ENCODE data around the gene AK1. TPM values are rescaled to one million over a fixed set of nuclear protein-coding genes. Genes with fewer than 3 reads are reported as not detected.

Gene AK1
- total RNA-seq, 1 experiment from 2014 or later: 39.2 TPM

DNA sequence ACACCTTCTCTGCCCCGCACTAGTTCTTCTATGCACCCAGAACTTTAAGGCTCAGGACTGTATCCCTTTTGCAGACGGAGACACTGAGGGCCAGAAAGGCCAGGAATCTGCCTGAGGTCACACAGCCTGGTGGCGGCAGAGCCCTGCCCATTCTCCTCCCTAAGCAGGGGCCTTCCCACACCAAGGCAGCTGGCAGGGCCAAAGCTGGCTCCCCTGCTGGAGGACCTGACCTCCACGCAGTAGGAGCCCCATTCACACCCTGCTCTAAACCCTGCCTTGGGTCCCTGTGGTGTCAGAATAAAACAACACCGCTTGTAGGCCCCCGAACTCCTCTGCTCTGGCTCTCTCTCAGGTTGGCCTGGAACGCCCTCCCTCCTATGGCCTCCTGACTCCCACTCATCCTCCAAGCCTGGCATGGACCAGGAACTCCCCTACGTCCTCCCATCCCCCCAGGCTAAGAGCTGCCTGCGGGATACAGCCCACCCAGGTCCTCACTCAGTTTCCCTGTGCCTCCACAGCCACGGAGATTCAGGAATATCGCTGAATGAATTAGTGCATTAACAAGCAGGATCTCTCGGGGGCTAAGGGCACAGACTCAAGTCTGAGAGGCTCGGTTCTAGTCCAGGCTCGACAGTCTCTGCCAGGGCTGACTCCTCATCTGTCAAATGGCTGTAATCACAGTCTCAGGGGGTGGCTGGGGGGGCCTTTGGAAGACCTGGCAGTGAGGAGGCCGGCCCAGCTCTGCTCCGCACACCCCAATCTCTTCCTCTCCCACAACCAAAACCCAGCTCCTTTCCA is 19.1 kb upstream of the AK1 start:
- DNase-seq: no peak
- Mint-ChIP-seq H3K27ac (ENCODE audit: unreplicated experiment) (peak overlapping the region; percentile 18), H3K4me1 (ENCODE audit: low read depth, unreplicated experiment) (peaks cover 13% of the 10 kb centered on the region), H3K36me3 (ENCODE audit: insufficient read depth, unreplicated experiment) (peaks cover 56% of the 10 kb centered on the region), H3K4me3 (ENCODE audit: unreplicated experiment) (peak overlapping the region; percentile 37), H3K27me3 (ENCODE audit: insufficient read depth, unreplicated experiment) (no peaks in the 10 kb centered on the region), H3K9me3 (ENCODE audit: unreplicated experiment) (peaks cover 18% of the 10 kb centered on the region)
- TF ChIP-seq, protein P1, sequence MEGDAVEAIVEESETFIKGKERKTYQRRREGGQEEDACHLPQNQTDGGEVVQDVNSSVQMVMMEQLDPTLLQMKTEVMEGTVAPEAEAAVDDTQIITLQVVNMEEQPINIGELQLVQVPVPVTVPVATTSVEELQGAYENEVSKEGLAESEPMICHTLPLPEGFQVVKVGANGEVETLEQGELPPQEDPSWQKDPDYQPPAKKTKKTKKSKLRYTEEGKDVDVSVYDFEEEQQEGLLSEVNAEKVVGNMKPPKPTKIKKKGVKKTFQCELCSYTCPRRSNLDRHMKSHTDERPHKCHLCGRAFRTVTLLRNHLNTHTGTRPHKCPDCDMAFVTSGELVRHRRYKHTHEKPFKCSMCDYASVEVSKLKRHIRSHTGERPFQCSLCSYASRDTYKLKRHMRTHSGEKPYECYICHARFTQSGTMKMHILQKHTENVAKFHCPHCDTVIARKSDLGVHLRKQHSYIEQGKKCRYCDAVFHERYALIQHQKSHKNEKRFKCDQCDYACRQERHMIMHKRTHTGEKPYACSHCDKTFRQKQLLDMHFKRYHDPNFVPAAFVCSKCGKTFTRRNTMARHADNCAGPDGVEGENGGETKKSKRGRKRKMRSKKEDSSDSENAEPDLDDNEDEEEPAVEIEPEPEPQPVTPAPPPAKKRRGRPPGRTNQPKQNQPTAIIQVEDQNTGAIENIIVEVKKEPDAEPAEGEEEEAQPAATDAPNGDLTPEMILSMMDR (IDR thresholded peaks at IDR 0.05; ENCODE audit: insufficient read depth in 1 of 2, low read depth in 1 of 2, low read length in 1 of 2, severe bottlenecking in 1 of 2, unreplicated experiment in 1 of 2): no peak
- ChIA-PET POLR2A (interaction anchor here (0.6 kb wide), 2 partner anchors 101 to 111 kb away, joined by 4 to 5 read pairs; no protein-coding TSS in a partner anchor), CTCF (no interaction called here)
- H3K4me3 ChIP-seq (ENCODE audit: low read depth, low read length): no peak overlapping the region
- H3K36me3 ChIP-seq (ENCODE audit: control insufficient read depth, insufficient read depth, low read length): peaks cover 25% of the 10 kb centered on the region
- intact Hi-C loops (cut with micrococcal nuclease; ENCODE audit: unreplicated experiment): no loop called here
- peaks cover 36% of the 10 kb centered on the region for H3K4me1 ChIP-seq
- H3K9me3 ChIP-seq: peaks cover 23% of the 10 kb centered on the region
- no TSS peak for BruUV-seq (replicated peaks)
- no peaks in the 10 kb centered on the region for H3K27me3 ChIP-seq (replicated peaks; ENCODE audit: control insufficient read depth, insufficient read depth, low read length)

DNA sequence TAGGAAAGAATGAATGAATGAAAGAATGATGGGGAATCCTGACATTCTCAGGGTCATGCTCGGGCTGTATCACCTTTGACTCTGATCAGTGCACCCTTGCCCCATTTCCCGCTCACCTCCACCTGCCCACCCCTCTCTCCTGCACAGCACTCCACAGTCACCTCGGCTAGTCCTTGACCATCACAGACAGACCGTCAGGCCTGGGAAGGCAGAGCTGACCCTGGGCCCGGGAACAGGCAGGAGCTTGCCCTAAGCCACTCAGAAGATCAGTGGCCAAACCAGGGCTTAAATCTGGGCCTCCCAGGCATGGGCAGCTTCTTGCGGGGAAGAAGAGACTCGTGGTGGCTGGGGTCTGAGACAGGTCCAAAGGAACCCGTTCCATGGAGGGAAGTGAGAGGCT is 18.3 kb upstream of the AK1 start:
- Mint-ChIP-seq H3K27me3 (ENCODE audit: insufficient read depth, unreplicated experiment) (no peaks in the 10 kb centered on the region), H3K36me3 (ENCODE audit: insufficient read depth, unreplicated experiment) (peaks cover 56% of the 10 kb centered on the region), H3K27ac (ENCODE audit: unreplicated experiment) (no peak overlapping the region), H3K9me3 (ENCODE audit: unreplicated experiment) (peaks cover 25% of the 10 kb centered on the region), H3K4me1 (ENCODE audit: low read depth, unreplicated experiment) (peaks cover 13% of the 10 kb centered on the region), H3K4me3 (ENCODE audit: unreplicated experiment) (no peak overlapping the region)
- no peak for DNase-seq
- H3K9me3 ChIP-seq: peaks cover 23% of the 10 kb centered on the region
- CTCF ChIA-PET: interaction anchor here (0.8 kb wide), 1 partner anchor 26 kb away, joined by 4 read pairs; no protein-coding TSS in a partner anchor
- H3K36me3 ChIP-seq (ENCODE audit: control insufficient read depth, insufficient read depth, low read length): peaks cover 25% of the 10 kb centered on the region
- H3K4me3 ChIP-seq (ENCODE audit: low read depth, low read length): no peak overlapping the region
- no peaks in the 10 kb centered on the region for H3K27me3 ChIP-seq (replicated peaks; ENCODE audit: control insufficient read depth, insufficient read depth, low read length)
- TF ChIP-seq, protein P1 (IDR thresholded peaks at IDR 0.05; ENCODE audit: insufficient read depth in 1 of 2, low read depth in 1 of 2, low read length in 1 of 2, severe bottlenecking in 1 of 2, unreplicated experiment in 1 of 2): no peak
- no TSS peak for BruUV-seq (replicated peaks)
- peaks cover 30% of the 10 kb centered on the region for H3K4me1 ChIP-seq
- intact Hi-C loops (cut with micrococcal nuclease; ENCODE audit: unreplicated experiment): no loop called here
- POLR2A ChIA-PET: no interaction called here

DNA sequence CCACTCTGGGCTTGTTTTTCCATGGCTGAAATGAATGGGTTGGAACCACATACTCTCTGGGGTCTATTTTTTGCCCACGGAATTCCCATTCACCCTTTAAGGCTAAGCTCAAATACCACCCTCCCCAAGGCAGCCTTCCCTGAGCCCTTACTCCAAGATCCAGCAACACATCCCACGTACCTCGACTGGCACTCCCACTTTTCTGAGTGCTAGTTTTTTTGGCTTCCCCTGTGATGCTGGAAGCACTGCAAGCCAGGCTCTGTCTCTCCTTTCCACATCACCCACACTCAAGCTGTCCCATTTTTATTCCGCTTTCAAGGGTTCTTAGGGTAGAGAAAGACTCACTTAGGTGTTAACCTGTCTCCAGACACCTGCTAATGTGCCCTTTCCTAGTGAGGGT is 15.9 kb upstream of the AK1 start:
- Histone ChIP-seq H3K9me3 (peaks cover 23% of the 10 kb centered on the region), H3K4me1 (peaks cover 17% of the 10 kb centered on the region), H3K36me3 (ENCODE audit: control insufficient read depth, insufficient read depth, low read length) (peaks cover 25% of the 10 kb centered on the region), H3K4me3 (ENCODE audit: low read depth, low read length) (no peak overlapping the region), H3K27me3 (replicated peaks; ENCODE audit: control insufficient read depth, insufficient read depth, low read length) (no peaks in the 10 kb centered on the region)
- Mint-ChIP-seq H3K9me3 (ENCODE audit: unreplicated experiment) (peaks cover 25% of the 10 kb centered on the region), H3K36me3 (ENCODE audit: insufficient read depth, unreplicated experiment) (peaks cover 57% of the 10 kb centered on the region), H3K27ac (ENCODE audit: unreplicated experiment) (no peak overlapping the region), H3K4me3 (ENCODE audit: unreplicated experiment) (no peak overlapping the region), H3K4me1 (ENCODE audit: low read depth, unreplicated experiment) (peaks cover 12% of the 10 kb centered on the region), H3K27me3 (ENCODE audit: insufficient read depth, unreplicated experiment) (no peaks in the 10 kb centered on the region)
- CTCF ChIA-PET: interaction anchor here (0.5 kb wide), 1 partner anchor 39 kb away, joined by 3 read pairs; no protein-coding TSS in a partner anchor
- POLR2A ChIA-PET: interaction anchor here (0.7 kb wide), 1 partner anchor 93 kb away, joined by 4 read pairs; no protein-coding TSS in a partner anchor
- intact Hi-C loops (cut with micrococcal nuclease; ENCODE audit: unreplicated experiment): no loop called here
- TF ChIP-seq, protein P1 (IDR thresholded peaks at IDR 0.05; ENCODE audit: insufficient read depth in 1 of 2, low read depth in 1 of 2, low read length in 1 of 2, severe bottlenecking in 1 of 2, unreplicated experiment in 1 of 2): no peak
- BruUV-seq (replicated peaks): no TSS peak
- no peak for DNase-seq
